Ishikawa (cell line): ENCODE results near the gene OR51B6.

Source experiments
- CEBPB ChIP-seq: IDR thresholded peaks from 2 replicates; pipeline ENCODE4 v1.6.1; 2012
- CREB1 ChIP-seq: IDR thresholded peaks from 2 replicates; pipeline ENCODE4 v1.6.1; 2012; ENCODE audit warnings: low read depth
- EGR1 ChIP-seq: IDR thresholded peaks from 2 replicates; pipeline ENCODE4 v1.6.1; 2012
- EP300 ChIP-seq: IDR thresholded peaks from 2 replicates; pipeline ENCODE4 v1.6.1; 2012; ENCODE audit warnings: borderline replicate concordance
- FOXM1 ChIP-seq: IDR thresholded peaks from 2 replicates; pipeline ENCODE4 v1.6.1; 2012; ENCODE audit warnings: low read depth, borderline replicate concordance
- NFIC ChIP-seq: IDR thresholded peaks from 2 replicates; pipeline ENCODE4 v1.6.1; 2012
- RAD21 ChIP-seq: IDR thresholded peaks from 2 replicates; pipeline ENCODE4 v1.6.1; 2012; ENCODE audit warnings: low read depth
- TAF1 ChIP-seq: IDR thresholded peaks from 2 replicates; pipeline ENCODE4 v1.6.1; 2012; ENCODE audit warnings: low read depth, mild to moderate bottlenecking
- TCF12 ChIP-seq: IDR thresholded peaks from 2 replicates; pipeline ENCODE4 v1.6.1; 2012; ENCODE audit warnings: low read depth
- TEAD4 ChIP-seq: IDR thresholded peaks from 2 replicates; pipeline ENCODE4 v1.6.1; 2012
- YY1 ChIP-seq: IDR thresholded peaks from 2 replicates; pipeline ENCODE4 v1.6.1; 2012; ENCODE audit warnings: low read depth
- ZBTB7A ChIP-seq: IDR thresholded peaks from 2 replicates; pipeline ENCODE4 v1.6.1; 2012; ENCODE audit warnings: low read depth
- TF ChIP-seq, protein P1 (sequence below): IDR thresholded peaks from 2 replicates; pipeline ENCODE4 v1.6.1; 2012; ENCODE audit warnings: low read depth, mild to moderate bottlenecking
- TF ChIP-seq, protein P2 (sequence below): IDR thresholded peaks from 2 replicates; pipeline ENCODE4 v1.6.1; 2012
- TF ChIP-seq, protein P3 (sequence below): IDR thresholded peaks from 2 replicates; pipeline ENCODE4 v1.6.1; 2012

Gene OR51B6

DNA sequence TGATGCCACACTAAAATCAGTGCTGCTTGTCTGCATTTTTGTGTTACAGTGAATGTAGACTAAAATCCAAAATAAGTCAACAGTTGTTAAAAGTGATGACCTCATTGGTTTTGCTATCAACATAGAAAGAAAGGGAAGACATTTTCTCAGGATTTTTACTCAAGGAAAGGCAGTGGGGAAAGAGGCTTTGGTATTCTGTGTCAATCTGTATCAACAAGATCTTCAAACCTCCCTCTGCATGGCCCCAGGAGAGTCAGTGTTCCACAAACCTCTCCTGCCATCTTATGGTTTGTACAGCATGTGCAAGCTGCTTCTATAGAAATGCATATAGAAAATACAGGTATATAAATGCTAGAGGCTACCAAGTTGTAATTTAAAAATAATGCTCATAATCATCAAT, 18.5 kb downstream of the OR51B6 start:
- no peak for TF ChIP-seq CREB1
- TF ChIP-seq, protein P1, sequence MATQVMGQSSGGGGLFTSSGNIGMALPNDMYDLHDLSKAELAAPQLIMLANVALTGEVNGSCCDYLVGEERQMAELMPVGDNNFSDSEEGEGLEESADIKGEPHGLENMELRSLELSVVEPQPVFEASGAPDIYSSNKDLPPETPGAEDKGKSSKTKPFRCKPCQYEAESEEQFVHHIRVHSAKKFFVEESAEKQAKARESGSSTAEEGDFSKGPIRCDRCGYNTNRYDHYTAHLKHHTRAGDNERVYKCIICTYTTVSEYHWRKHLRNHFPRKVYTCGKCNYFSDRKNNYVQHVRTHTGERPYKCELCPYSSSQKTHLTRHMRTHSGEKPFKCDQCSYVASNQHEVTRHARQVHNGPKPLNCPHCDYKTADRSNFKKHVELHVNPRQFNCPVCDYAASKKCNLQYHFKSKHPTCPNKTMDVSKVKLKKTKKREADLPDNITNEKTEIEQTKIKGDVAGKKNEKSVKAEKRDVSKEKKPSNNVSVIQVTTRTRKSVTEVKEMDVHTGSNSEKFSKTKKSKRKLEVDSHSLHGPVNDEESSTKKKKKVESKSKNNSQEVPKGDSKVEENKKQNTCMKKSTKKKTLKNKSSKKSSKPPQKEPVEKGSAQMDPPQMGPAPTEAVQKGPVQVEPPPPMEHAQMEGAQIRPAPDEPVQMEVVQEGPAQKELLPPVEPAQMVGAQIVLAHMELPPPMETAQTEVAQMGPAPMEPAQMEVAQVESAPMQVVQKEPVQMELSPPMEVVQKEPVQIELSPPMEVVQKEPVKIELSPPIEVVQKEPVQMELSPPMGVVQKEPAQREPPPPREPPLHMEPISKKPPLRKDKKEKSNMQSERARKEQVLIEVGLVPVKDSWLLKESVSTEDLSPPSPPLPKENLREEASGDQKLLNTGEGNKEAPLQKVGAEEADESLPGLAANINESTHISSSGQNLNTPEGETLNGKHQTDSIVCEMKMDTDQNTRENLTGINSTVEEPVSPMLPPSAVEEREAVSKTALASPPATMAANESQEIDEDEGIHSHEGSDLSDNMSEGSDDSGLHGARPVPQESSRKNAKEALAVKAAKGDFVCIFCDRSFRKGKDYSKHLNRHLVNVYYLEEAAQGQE: no peak
- TF ChIP-seq, protein P2, sequence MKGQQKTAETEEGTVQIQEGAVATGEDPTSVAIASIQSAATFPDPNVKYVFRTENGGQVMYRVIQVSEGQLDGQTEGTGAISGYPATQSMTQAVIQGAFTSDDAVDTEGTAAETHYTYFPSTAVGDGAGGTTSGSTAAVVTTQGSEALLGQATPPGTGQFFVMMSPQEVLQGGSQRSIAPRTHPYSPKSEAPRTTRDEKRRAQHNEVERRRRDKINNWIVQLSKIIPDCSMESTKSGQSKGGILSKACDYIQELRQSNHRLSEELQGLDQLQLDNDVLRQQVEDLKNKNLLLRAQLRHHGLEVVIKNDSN: no peak
- no peak for TF ChIP-seq NFIC
- no peak for TF ChIP-seq RAD21
- TF ChIP-seq TEAD4: no peak
- TF ChIP-seq TAF1: no peak
- no peak for TF ChIP-seq FOXM1
- TF ChIP-seq ZBTB7A: no peak
- no peak for TF ChIP-seq YY1
- TF ChIP-seq TCF12: no peak
- TF ChIP-seq EGR1: no peak
- TF ChIP-seq, protein P3, sequence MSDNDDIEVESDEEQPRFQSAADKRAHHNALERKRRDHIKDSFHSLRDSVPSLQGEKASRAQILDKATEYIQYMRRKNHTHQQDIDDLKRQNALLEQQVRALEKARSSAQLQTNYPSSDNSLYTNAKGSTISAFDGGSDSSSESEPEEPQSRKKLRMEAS: no peak

DNA sequence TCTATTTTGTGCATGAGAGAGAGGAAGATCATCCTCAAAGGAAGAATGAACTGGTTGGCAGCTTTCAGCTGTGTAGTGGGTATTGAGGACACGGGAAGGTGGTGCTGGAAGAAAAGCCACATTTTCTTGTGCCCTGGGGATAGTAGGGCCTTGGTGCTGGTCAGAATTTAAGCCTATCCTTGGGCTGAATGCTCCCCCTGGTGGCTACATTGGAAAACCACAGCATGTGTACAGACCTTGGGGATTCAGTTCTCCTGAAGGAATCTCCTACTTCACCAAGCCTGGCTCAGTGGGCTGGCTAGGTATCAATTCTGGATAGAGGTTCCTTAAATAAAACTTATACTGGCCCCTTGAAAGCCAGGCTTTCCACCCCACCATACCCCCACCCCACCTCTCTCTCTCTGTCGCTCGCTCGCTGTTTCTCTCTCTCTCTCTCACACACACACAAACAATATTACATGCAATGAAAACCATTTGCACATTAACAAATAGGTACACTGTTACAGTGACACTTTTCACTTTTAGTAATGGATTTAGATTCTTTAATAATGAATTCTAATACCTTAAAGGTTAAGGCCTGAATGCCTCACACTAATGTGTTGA, 29.5 kb downstream of the OR51B6 start:
- TF ChIP-seq RAD21 (peak; percentile 83), TCF12 (no peak)

DNA sequence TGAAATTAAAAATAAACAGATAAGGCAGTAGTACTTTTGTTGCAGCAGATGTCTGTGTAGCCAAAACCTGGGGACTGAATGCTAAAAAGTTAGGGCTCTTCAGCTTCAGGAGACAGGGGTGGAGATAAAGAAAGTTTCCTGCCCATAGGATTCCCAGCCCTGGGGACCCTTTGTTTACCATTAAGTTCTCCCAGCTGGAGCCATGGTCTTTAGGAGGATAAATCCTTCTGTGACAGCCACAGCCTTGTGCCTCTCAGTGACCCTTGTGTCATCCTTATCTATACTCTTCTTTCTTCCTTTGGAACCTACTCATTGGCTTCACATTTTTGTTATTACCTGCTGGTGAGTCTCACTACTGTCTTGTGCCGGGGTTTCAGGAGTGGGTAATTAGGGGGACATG, 32.3 kb downstream of the OR51B6 start, which contains the start of gene OR51M1:
TSS of gene OR51M1 (plus strand) at position 237 of the 400 bp plus-strand sequence. CDS start 5,587 bp downstream, outside the sequence.
- TF ChIP-seq CEBPB: no peak
- no peak for TF ChIP-seq ZBTB7A
- TF ChIP-seq EP300: no peak
- no peak for TF ChIP-seq NFIC
- no peak for TF ChIP-seq TCF12
- no peak for TF ChIP-seq RAD21
- TF ChIP-seq, protein P1: no peak
- TF ChIP-seq, protein P3: no peak
- TF ChIP-seq, protein P2: no peak
- TF ChIP-seq TEAD4: no peak
- no peak for TF ChIP-seq CREB1
- TF ChIP-seq FOXM1: no peak
- TF ChIP-seq YY1: no peak
- no peak for TF ChIP-seq EGR1
- no peak for TF ChIP-seq TAF1

DNA sequence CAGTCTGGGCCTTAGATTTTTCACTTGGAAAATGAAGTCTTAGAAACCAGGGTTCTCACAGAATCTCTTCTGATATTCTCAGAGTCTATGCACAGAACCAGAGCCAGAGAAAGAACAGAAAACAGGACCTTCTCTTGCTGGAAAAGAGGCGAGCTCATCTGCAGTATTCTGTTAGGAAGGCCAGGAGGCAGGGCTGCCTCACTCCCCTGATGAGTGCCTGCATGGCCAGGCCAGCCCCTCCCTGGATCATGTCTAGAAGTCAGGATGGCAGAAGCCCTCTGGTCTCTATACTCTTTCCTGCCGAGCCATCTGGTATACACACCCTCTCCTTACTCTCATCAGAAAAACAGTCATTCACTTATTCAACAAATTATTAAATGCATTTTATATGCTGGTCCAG, 33.0 kb downstream of the OR51B6 start:
- TF ChIP-seq TCF12 (no peak), FOXM1 (no peak), YY1 (no peak), NFIC (no peak), TEAD4 (no peak), RAD21 (no peak), TAF1 (no peak), ZBTB7A (no peak), CREB1 (no peak), CEBPB (no peak), EGR1 (no peak), EP300 (no peak)
- TF ChIP-seq, protein P1: no peak
- TF ChIP-seq, protein P2: no peak
- TF ChIP-seq, protein P3: no peak
